Measurements from ENCODE around the gene PLBD2.
A peak's percentile ranks its signal among the peaks of the same experiment; 100 is the strongest.

PLBD2 gene

DNA sequence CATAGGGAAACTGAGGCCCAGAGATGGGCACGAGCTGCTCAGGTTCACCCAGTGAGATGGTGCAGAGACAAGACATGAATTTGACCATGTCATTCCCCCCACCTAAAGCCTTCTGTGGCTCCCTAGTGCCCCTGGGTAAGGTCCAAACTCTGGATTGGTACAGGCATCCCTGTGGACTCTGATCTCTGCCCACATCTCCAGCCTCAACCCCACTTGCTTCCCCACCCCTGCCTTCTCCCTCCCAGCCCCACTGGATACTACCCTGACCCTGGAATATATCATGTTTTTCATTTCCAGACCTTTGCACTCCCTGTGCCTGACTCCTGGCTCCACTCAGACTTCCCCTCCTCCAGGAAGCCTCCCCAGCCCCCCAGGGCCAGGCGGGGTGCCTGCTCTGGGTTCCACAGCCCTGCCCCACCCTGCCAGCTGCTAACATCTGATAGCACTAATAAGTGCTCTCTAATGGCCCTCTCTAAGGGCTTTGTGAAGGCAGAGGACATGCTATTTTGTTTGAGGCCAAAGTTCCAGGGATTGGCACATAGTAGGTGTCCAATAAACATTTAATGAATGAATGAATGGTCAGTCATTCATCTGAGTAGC, 62.7 kb downstream of the PLBD2 start:
- Histone ChIP-seq H3K9ac (peak overlapping the region in 1 of 11 experiments; percentile 12; a peak in 1 of 22 replicates), H3K4me3 (no peak overlapping the region), H3K36me3 (no peaks in the 10 kb centered on the region), H3K9me3 (replicated peaks in 1 of 11) (no peaks in the 10 kb centered on the region), H3K27ac (peak overlapping the region in 5 of 11 experiments; percentile 28 to 86 (median 79); a peak in 7 of 22 replicates), H3K4me1 (peaks cover 14 to 80% (median 24%) of the 10 kb centered on the region in 10 experiments), H4K20me1 (no peaks in the 10 kb centered on the region; a peak in 1 of 22 replicates), H3K4me2 (peak overlapping the region in 6 of 11 experiments; percentile 69 to 99 (median 96); a peak in 9 of 22 replicates), H3K27me3 (peaks cover 0 to 5% (median 0%) of the 10 kb centered on the region in 11 experiments; a peak in 2 of 22 replicates)
- no peak for TF ChIP-seq Cebpa-rat (IDR thresholded peaks at IDR 0.05)

DNA sequence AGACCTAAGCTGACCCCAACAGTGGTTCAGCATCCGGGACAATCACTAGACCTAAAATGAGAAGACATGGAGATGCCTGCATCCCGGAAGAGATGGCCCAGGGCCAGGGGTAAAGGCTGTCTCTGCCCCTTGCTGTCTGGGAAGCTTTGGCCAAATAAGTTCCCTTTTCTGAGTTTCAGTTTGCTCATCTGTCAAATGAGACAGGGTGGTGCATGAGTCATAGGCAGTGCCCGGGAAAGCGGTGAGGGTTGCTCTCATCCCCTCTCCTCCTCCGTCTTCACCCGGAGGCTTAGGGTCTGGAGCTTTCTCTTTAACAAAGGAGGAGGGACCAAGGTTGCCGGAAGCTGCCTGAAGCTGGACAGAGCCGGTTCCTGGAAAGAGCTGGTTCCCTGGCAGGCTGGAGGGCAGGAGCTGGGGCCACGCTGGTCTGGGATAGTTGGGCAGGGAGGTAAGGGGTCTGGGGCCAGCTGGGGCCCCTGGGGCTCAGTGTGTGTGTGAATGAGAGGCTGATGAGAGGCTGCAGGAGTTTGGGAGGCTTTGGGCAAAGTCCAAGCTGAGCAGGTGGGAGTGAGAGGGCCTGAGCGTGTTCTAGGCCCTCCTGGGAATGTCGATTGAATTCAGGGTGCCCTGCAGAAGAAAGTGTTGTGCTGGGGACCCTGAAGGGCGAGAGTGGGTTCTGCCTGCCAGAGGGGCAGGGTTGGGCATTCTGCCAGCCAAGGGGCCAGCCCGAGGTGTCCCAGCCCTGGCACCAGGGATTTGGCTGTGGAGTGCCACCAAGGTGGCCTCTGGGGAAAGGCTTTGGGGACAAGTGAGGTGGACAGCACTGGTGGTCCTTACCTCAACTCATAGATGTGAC, 63.9 kb downstream of the PLBD2 start, which contains the start of gene SDSL:
Gene SDSL (plus strand): TSS at position 351 of the 856 bp plus-strand sequence. CDS start 5,603 bp downstream, outside the sequence.
- peaks cover 8 to 16% (median 9%) of the 10 kb centered on the region in 11 experiments for H3K27me3 ChIP-seq
- H3K9me3 ChIP-seq (replicated peaks in 1 of 11) = no peaks in the 10 kb centered on the region
- peaks cover 14 to 70% (median 25%) of the 10 kb centered on the region in 10 experiments for H3K4me1 ChIP-seq
- H3K4me3 ChIP-seq = peak within 1 kb of the TSS in 8 of 10 experiments; percentile 28 to 68 (median 56); a peak in 14 of 20 replicates
- H4K20me1 ChIP-seq = no peaks in the 10 kb centered on the region; a peak in 1 of 22 replicates
- H3K4me2 ChIP-seq = peak within 1 kb of the TSS; percentile 54 to 99 (median 81)
- peak within 1 kb of the TSS; percentile 21 to 86 (median 76); a peak in 19 of 22 replicates for H3K27ac ChIP-seq
- TF ChIP-seq Cebpa-rat (IDR thresholded peaks at IDR 0.05) = no peak
- H3K9ac ChIP-seq = peak within 1 kb of the TSS; percentile 15 to 91 (median 68); a peak in 18 of 22 replicates
- H3K36me3 ChIP-seq = no peaks in the 10 kb centered on the region

DNA sequence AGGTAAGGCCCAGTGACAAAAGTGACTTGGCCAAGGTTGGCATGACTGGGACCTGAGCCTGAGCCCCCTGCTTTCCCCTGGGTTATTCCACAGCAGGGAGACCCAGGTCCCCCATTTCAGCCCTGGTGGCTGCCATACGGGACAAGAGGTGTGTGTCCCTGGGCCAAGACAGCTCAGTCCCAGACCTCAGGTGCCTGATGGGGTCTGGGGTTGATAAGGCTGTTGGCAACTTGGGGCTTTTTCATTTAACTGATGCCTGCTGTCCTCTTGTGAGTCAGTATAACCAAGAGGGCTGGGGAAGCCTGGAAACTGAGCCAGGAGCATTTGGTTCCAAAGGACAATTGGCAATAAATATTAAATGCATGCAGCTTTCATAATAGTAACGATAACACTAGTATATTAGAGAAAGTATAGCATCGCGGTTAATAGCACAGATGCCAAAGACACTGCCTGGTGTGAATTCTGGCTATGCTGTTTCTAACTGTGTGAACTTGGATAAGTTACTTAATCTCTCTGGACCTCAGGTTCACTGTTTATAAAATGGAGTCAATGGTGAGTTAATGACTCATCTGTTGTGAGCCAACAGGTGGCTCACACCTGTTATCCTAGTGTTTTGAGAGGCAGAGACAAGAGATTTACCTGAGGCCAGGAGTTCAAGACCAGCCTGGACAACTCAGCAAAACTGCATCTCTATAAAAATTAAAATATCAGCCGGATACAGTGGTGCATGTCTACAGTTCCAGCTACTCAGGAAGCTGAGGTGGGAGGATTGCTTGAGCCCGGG, 64.7 kb downstream of the PLBD2 start:
- H3K4me3 ChIP-seq = peak overlapping the region in 7 of 10 experiments; percentile 37 to 68 (median 59); a peak in 12 of 20 replicates
- TF ChIP-seq Cebpa-rat (IDR thresholded peaks at IDR 0.05) = no peak
- H4K20me1 ChIP-seq = no peaks in the 10 kb centered on the region; a peak in 1 of 22 replicates
- no peaks in the 10 kb centered on the region for H3K9me3 ChIP-seq (replicated peaks in 1 of 11)
- H3K27me3 ChIP-seq = peaks cover 16 to 25% (median 18%) of the 10 kb centered on the region in 11 experiments
- peak overlapping the region in 8 of 11 experiments; percentile 59 to 86 (median 78); a peak in 14 of 22 replicates for H3K27ac ChIP-seq
- no peaks in the 10 kb centered on the region for H3K36me3 ChIP-seq
- H3K9ac ChIP-seq = peak overlapping the region in 8 of 11 experiments; percentile 53 to 91 (median 76); a peak in 14 of 22 replicates
- H3K4me1 ChIP-seq = peaks cover 14 to 62% (median 25%) of the 10 kb centered on the region in 10 experiments
- peak overlapping the region; percentile 54 to 99 (median 81) for H3K4me2 ChIP-seq

DNA sequence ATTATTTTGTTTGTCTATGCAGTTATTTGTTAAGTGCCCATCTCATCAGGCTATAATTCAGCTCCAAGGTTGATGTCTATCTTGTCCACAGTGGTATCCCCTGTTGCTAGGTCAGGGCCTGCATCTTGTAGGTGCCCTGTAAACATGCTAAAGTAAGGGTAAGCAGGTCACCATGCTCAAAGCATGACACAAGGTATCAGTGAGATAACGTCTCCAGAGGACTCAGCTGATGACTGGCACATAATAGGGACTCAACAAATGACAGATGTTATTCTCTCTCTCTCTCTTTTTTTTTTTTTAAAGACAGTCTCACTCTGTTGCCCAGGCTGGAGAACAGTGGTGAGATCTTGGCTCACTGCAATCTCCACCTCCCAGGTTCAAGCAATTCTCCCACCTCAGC, 66.1 kb downstream of the PLBD2 start:
- Histone ChIP-seq H3K9me3 (replicated peaks in 1 of 11) (peaks cover 0 to 5% (median 0%) of the 10 kb centered on the region in 11 experiments; a peak in 1 of 22 replicates), H3K4me2 (peak overlapping the region in 2 of 11 experiments; percentile 13 to 98; a peak in 2 of 22 replicates), H4K20me1 (no peaks in the 10 kb centered on the region; a peak in 2 of 22 replicates), H3K27me3 (peaks cover 23 to 38% (median 29%) of the 10 kb centered on the region in 11 experiments), H3K36me3 (no peaks in the 10 kb centered on the region), H3K9ac (no peak overlapping the region), H3K4me1 (peaks cover 14 to 50% (median 25%) of the 10 kb centered on the region in 10 experiments), H3K27ac (no peak overlapping the region), H3K4me3 (no peak overlapping the region)
- no peak for TF ChIP-seq Cebpa-rat (IDR thresholded peaks at IDR 0.05)

DNA sequence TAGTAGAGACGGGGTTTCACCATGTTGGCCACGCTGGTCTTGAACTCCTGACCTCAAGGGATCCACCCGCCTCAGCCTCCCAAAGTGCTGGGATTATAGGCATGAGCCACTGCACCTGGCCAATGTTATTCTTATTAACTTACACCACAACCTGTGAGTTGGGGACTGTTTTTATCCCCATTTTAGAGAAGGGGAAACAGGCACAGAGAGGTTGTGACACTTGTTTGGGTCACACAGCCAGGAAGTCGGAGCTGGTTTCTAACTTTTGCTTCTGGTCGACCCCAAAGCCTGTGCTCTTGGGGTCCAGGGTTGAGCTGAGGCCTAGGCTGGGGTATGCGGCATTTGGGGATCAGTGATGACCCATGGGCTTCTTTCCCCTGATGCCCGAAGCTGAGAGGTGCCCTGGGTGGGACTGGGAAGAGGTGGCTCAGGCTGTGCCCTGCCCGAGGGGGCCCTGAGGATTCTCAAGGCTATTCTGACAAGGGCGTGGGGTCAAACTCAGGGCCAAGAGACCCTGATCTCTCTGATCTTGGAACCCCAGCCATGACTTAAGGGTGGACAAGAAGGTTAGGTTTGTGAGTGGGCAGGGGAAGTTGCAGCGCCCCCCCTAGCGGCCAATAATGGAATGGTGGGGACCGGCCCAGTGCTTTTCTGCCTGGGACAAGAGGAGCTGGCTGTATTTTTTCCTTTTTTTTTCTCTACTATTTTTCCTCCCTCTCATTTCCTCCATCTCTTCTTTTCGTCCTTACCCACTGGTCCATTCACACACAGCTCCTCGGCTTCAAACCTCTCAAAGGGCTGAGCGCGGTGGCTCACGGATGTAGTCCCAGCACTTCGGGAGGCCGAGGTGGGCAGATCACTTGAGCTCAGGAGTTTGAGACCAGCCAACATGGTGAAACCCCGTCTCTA, 66.8 kb downstream of the PLBD2 start:
- H3K27ac ChIP-seq = no peak overlapping the region

DNA sequence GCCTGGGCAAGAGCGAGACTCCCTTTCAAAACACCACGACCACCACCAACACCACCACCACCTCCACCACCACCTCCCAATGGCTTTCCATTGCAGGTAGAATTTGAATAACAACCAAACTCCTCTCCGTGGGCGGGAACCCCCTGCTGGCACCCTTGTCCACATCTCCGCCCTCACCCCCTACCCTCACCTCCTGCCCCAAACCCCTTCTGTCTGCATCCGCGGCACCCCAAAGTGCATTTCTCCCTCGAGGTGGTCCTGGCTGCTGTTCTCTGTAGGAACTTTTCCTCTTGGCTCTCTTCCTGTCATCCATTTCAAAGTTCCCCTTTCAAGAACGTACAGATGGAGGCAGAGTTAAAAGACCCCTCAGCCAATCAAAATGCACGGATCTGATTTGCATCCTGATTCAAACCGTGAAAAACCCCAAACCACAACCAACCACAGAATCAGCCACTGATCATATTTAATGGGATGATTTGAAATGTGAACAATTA, 67.6 kb downstream of the PLBD2 start:
- no peak overlapping the region for H3K4me3 ChIP-seq
- no peak for TF ChIP-seq Cebpa-rat (IDR thresholded peaks at IDR 0.05)
- no peak overlapping the region for H3K27ac ChIP-seq
- H4K20me1 ChIP-seq = no peaks in the 10 kb centered on the region; a peak in 2 of 22 replicates
- peaks cover 23 to 39% (median 30%) of the 10 kb centered on the region in 11 experiments for H3K27me3 ChIP-seq
- H3K36me3 ChIP-seq = no peaks in the 10 kb centered on the region
- peak overlapping the region in 9 of 11 experiments; percentile 15 to 61 (median 30); a peak in 13 of 22 replicates for H3K4me2 ChIP-seq
- peaks cover 0 to 10% (median 5%) of the 10 kb centered on the region in 11 experiments; a peak in 3 of 22 replicates for H3K9me3 ChIP-seq (replicated peaks in 1 of 11)
- peaks cover 14 to 42% (median 25%) of the 10 kb centered on the region in 10 experiments for H3K4me1 ChIP-seq
- H3K9ac ChIP-seq = no peak overlapping the region

More for the DNA sequence above, 66.8 kb downstream of the PLBD2 start:
- Histone ChIP-seq H3K4me1 (peaks cover 14 to 50% (median 25%) of the 10 kb centered on the region in 10 experiments), H3K4me2 (peak overlapping the region in 5 of 11 experiments; percentile 23 to 61 (median 49); a peak in 7 of 22 replicates), H3K9ac (no peak overlapping the region), H3K27me3 (peaks cover 23 to 39% (median 29%) of the 10 kb centered on the region in 11 experiments), H4K20me1 (no peaks in the 10 kb centered on the region; a peak in 2 of 22 replicates), H3K4me3 (no peak overlapping the region), H3K9me3 (replicated peaks in 1 of 11) (peaks cover 0 to 8% (median 1%) of the 10 kb centered on the region in 11 experiments; a peak in 3 of 22 replicates), H3K36me3 (no peaks in the 10 kb centered on the region)
- no peak for TF ChIP-seq Cebpa-rat (IDR thresholded peaks at IDR 0.05)

DNA sequence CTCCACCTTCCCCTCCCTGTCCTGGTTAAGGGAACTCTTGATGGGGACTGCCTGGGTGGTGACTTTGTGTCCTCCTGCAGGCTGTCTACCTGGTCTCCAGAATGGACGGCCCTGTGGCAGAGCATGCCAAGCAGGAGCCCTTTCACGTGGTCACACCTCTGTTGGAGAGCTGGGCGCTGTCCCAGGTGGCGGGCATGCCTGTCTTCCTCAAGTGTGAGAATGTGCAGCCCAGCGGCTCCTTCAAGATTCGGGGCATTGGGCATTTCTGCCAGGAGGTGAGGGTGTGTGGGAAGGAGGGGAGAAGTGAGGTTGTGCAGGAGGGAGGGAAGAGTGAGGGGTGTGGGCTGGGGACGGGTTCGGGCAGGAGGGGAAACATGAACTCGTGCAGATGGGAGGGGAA, 69.5 kb downstream of the PLBD2 start:
- Histone ChIP-seq H4K20me1 (no peaks in the 10 kb centered on the region; a peak in 2 of 22 replicates), H3K9ac (no peak overlapping the region), H3K4me3 (no peak overlapping the region), H3K4me1 (peaks cover under 1 to 26% (median 10%) of the 10 kb centered on the region in 10 experiments; a peak in 14 of 20 replicates), H3K9me3 (replicated peaks in 1 of 11) (peaks cover 0 to 10% (median 5%) of the 10 kb centered on the region in 11 experiments; a peak in 3 of 22 replicates), H3K36me3 (no peaks in the 10 kb centered on the region), H3K27me3 (peaks cover 23 to 39% (median 30%) of the 10 kb centered on the region in 11 experiments), H3K4me2 (no peak overlapping the region), H3K27ac (no peak overlapping the region)
- TF ChIP-seq Cebpa-rat (IDR thresholded peaks at IDR 0.05) = no peak

Measured in BLaER1 treated with 17β-estradiol and CSF1 and Interleukin-3, amounts not matched to agents 10 nM and 100 nM (cell line).